HG02623 (cell line): ENCODE measurements around the gene PDGFB.

Experiments used
- ATAC-seq: cut with Tn5 transposase; IDR thresholded peaks from one replicate; pipeline ENCODE4 v1.9.1; 2021; ENCODE audit warnings: moderate library complexity; ENCODE audit not compliant: unreplicated experiment

PDGFB gene

GRCh38 chr22:39208013-39208680 lies 36.6 kb downstream of the PDGFB start:
- no peak for ATAC-seq

DNA sequence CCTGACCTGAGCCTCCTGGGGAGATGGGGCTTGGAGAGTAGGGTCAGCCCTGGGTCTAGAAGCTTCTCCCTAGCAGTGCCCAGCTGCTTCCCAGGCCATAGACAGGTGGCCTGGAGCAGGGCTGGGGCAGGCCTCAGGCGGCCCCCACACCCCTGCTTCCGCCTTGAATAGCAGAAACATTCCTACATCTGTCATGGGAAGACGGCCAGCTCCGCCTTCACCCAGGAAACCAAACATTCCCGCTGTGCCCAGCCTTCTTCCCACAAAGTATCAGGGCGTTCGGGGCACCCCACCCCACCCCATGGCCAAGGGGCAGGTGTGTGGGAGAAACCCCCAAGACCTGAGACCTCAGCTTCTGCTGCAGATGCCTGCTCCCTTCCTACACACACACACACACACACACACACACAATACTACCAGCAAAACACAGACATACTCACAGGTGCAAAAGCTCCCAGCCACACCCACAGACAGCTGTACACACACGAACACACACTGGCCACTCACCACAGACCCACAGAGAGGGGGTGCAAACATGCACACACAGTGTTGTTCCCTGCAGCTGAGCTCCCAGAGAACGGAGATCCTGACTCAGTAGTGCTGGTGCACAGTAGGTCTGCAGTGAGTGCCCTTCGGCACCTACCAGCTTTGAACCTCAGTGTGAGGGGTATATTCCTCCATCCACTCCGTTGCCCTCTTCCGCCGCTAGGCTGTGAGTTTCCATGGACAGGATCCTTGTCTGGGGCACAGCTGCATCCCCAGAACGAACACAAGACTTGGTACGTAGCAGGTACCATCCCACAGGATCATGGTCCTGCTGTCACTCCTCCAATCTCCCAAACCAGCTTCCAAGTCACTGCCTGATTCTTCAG lies 37.4 kb downstream of the PDGFB start:
- no peak for ATAC-seq

GRCh38 chr22:39206491-39206890 lies 38.3 kb downstream of the PDGFB start:
- ATAC-seq = no peak

DNA sequence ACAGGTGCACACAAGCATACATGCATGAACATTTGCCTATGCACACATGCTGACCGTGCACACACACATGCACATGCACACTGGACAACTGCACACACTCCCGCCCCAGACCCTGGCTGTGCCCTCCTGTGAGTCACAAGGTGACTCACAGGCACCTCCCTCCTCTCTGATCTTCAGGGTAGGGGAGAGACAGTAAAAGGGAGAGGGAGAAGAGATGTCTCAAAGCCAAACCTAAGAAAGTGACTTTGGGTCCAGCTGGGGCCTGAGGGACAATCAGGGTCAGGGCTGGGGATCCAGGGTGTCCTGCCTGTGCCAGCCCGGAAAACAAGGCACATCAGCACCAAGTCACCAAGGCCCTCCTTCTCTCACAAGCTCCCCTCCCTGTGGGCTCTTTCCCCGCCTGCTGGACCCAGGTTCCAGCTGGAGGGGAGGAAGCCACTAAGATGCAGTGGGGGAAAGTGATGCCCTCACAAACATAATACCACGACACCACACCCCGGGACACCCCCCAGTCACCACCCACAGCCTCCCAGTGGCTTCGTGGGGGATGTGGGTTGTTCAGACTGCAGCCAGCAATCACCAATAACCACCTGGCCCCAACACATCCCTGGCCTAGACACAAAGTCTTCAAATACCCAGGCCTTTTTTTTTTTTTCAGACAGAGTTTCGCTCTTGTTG lies 39.3 kb downstream of the PDGFB start:
- no peak for ATAC-seq

DNA sequence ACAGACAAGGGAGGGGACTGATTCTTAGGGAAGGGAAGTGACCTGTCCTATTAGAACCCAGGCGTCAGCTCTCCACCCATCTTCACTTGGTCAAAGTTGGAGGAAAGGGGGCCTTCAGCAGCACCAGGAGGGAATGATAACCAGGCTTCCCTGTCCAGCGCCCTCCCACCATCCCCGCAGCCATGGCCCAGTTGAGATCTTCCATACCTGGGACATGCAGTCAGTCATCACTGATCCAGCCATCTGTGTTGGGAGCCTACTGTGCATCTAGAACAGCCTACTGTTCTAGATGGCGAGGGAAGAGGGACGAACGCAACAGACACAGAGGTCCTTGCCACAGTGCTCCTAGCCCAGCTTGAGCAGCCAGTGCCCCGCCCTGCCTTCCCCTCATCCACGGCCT lies 40.6 kb downstream of the PDGFB start:
- ATAC-seq = no peak

- ATAC-seq = no peak
Observed at GRCh38 chr22:39197578-39197977, 47.2 kb downstream of the PDGFB start.

DNA sequence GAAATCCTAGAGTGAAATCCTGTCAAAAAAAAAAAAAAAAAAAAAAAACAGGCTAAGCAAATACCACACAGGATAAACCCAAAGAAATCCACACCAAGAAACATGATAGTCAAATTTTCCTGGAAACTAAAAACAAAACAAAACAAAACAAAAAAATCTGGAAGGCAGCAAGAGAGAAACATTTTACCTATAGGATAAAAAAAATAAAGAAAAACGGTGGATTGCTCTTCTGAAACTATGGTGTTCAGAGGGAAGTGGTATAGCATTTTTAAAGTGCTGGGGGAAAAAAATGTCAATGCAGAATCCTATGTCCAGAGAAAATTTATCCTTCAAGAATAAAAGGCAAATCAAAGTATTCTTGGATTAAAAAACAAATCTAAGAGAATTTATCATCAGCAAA lies 50.7 kb downstream of the PDGFB start:
- no peak for ATAC-seq

DNA sequence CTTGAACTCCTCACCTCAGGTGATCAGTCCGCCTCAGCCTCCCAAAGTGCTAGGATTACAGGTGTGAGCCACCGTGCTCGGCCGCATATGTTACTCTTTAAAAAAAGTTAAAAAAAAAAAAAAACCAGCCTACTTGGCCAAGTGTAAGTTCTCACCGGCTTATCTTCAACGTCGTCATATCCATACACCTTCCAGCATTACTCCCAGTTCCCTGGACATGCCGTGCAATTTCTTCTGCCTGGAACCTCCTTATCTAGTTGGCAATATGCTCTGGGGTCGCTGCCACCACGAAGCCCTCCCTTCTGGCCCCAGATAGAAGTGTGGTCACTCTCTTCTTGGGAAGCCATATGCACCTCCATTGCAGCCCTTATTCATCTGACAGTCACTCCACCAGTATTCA lies 56.0 kb downstream of the PDGFB start:
- no peak for ATAC-seq

GRCh38 chr22:39185601-39186012 lies 59.2 kb downstream of the PDGFB start:
- ATAC-seq = no peak

DNA sequence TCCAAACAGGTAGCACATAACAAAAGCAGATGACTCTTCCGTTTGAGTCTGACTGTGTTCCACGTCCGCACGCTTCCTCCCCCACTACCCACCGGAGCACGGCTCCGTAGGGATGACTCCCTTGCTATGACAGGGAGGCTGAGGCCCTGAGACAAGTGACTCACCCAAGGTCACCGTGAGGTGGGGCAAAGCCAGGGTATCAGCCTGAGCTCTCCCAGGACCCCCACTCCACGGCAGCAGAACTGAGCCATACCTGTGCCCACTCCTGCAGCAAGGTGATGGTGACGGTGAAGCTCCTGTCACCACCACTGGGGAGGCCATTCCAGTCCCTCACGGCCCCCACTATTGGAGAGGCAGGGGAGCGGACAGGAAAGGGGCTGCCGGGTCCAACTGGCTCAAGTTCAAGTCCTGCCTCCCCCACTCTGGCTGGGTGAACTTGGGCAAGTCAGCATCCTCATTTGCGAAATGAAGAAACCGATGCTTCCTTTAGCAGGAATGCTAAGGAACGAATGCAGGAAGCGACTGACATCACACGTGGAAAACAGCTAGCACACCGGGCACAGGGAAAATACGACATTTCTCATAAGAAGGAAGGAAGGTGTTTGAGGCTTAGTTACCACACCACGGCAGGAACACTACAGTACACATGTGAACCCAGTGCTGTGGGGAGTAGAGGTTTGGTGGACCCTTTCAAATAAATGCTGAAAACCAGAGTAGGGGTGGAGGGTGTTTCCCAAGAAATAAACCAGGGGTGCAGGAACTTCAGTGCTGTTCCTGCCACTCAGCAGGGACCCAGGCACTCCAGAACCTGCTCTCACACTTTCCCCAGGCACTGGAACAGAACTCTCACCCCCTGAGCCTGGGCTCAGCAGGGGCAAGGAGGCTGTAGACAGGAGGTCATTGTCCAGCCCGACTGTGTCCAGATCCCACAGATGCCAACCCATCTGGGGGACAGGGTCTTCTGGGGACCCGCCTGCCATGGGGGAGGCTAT lies 59.9 kb downstream of the PDGFB start:
- no peak for ATAC-seq

- ATAC-seq = no peak
Observed at GRCh38 chr22:39183991-39184585, 60.7 kb downstream of the PDGFB start.

DNA sequence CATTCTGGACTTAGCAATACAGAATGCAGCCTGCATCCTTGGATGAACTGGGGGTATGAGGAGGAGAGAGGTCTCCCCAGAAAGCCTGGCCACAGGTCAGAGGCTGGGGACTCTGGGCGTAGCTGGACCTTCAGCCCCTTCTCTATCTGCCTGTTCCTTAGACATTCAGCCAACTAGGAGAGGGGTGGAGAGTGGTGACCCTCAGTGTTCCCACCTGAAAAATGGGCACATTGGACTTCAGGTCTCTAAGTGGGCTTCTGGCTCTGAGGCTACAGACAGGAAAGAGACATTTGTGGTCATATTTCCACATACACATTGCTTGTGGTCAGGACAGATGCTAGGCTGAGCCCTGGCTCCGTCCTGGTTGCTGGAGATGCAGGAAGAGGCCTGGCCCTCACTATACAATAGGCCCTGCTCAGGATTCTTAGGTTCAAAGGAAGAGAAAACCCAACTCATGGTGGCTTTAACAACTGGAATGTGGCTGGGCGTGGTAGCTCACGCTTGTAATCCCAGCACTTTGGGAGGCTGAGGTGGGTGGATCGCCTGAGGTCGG lies 62.2 kb downstream of the PDGFB start:
- ATAC-seq = no peak

GRCh38 chr22:39181778-39182177 lies 63.0 kb downstream of the PDGFB start:
- no peak for ATAC-seq

GRCh38 chr22:39181356-39181755 lies 63.4 kb downstream of the PDGFB start:
- ATAC-seq = no peak

GRCh38 chr22:39179841-39180335 lies 64.9 kb downstream of the PDGFB start:
- no peak for ATAC-seq

- no peak for ATAC-seq
Observed at GRCh38 chr22:39179401-39179827, 65.4 kb downstream of the PDGFB start.

- ATAC-seq = no peak
Observed at GRCh38 chr22:39178206-39179111, 66.3 kb downstream of the PDGFB start.

DNA sequence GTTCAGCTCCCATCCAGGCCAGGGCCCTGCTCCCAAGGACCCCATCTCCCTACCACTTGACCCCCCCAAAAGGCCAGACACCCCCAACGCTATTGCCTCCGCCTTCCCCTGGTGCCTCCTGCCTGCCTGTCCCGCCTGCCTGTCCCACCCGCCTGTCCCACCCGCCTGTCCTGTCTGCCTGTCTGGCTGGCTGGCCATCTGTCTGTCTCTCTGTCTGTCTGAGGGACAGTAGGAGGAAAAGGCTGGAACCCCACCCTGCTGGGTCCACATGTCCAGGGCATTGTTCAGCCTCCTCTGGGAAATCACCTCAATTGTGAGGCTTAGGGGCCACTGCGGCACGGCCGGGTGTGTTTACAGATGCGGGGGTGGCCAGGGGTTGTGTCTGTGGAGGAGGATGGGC lies 67.0 kb downstream of the PDGFB start:
- no peak for ATAC-seq

DNA sequence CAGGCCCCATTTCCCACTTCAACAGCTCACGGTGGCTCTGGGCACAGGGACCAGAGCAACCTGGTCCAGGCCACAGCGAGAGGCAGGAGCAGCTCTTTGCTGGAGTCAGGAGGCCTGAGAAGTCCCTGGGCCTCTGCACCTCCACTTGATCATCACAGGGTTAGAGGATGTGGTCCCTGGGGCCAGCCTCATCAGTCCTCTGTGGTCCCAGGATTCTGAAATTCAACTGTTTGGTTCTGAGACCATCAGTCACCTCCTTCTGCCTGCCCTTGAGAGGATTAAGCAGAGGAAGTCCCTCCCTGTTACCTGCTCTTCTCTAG lies 67.4 kb downstream of the PDGFB start:
- ATAC-seq = no peak
